Common myeloid progenitor, CD34-positive (primary cell): ENCODE data around the gene RAB20.
"Not testable (repeated sequence)": the region's sequence is repeated elsewhere in the genome, so short reads cannot be mapped to it uniquely, and the experiment has no call there.

Experiments
- CTCF ChIA-PET: fragments of 350-600 bp; sonication (Branson Sonifier 250); formaldehyde crosslinking; loops from one replicate; lab custom pipeline; 2021; ENCODE audit warnings: antibody characterized with exemption; lab: Charles Lee
- POLR2A ChIA-PET: fragments of 350-600 bp; sonication (Branson Sonifier 250); formaldehyde crosslinking; loops from one replicate; lab custom pipeline; 2021; ENCODE audit warnings: antibody characterized with exemption; lab: Charles Lee
- DNase-seq, 3 donors: peaks; one replicate each; pipeline versions ENCODE4 v3.0.0 to v3.0.0-alpha.2; 2013
- H3K27ac ChIP-seq, 2 experiments: 1 replicate in 1 of 2; 2 replicates in 1 of 2; pipeline ENCODE4 v1.7.0; 2013; ENCODE audit warnings: inconsistent platforms in 2 of 2, low read length in 2 of 2, mild to moderate bottlenecking in 2 of 2, low read depth in 1 of 2, moderate library complexity in 1 of 2; ENCODE audit not compliant: severe bottlenecking in 2 of 2, insufficient read depth in 1 of 2, poor library complexity in 1 of 2
- H3K27me3 ChIP-seq, 5 experiments: replicated peaks in 2 of 5; 1 replicate in 3 of 5; 2 replicates in 2 of 5; pipeline versions ENCODE4 v1.6.1 to v1.7.0; 2013; ENCODE audit warnings: low read length in 4 of 5, mild to moderate bottlenecking in 2 of 5, moderate library complexity in 2 of 5, inconsistent platforms in 1 of 5; ENCODE audit not compliant: insufficient read depth in 5 of 5, control insufficient read depth in 4 of 5
- H3K36me3 ChIP-seq, 4 experiments: 1 replicate in 2 of 4; 2 replicates in 2 of 4; pipeline versions ENCODE4 v1.6.1 to v1.7.0; 2013; ENCODE audit warnings: low read length in 3 of 4, control low read depth in 1 of 4, mild to moderate bottlenecking in 1 of 4; ENCODE audit not compliant: control insufficient read depth in 4 of 4, insufficient read depth in 4 of 4
- H3K4me1 ChIP-seq, 4 experiments: 1 replicate in 3 of 4; 2 replicates in 1 of 4; pipeline versions ENCODE4 v1.6.1 to v1.7.1; 2013; ENCODE audit warnings: low read length in 3 of 4, mild to moderate bottlenecking in 3 of 4, control low read depth in 1 of 4, inconsistent platforms in 1 of 4, moderate library complexity in 1 of 4; ENCODE audit not compliant: control insufficient read depth in 4 of 4, insufficient read depth in 4 of 4; ENCODE audit errors: control extremely low read depth in 1 of 4
- H3K4me3 ChIP-seq, 7 experiments: 1 replicate in 4 of 7; 2 replicates in 3 of 7; pipeline versions ENCODE4 v1.5.1 to v1.7.0; 2013; ENCODE audit warnings: mild to moderate bottlenecking in 7 of 7, low read length in 6 of 7, moderate library complexity in 6 of 7, inconsistent platforms in 2 of 7, low read depth in 2 of 7, control low read depth in 1 of 7; ENCODE audit not compliant: insufficient read depth in 4 of 7, control insufficient read depth in 1 of 7; ENCODE audit errors: extremely low read depth in 1 of 7
- H3K9me3 ChIP-seq, 5 experiments: 1 replicate in 4 of 5; 2 replicates in 1 of 5; pipeline versions ENCODE4 v1.6.1 to v1.7.1; 2013; ENCODE audit warnings: low read length in 4 of 5, mild to moderate bottlenecking in 2 of 5, inconsistent platforms in 1 of 5, low read depth in 1 of 5, moderate library complexity in 1 of 5; ENCODE audit not compliant: control insufficient read depth in 4 of 5, insufficient read depth in 2 of 5; ENCODE audit errors: control extremely low read depth in 1 of 5
- WGBS: methylation state at CpG from one replicate; pipeline ENCODE4 v1.1.5; 2013; ENCODE audit not compliant: insufficient coverage; 5-methylcytosine and 5-hydroxymethylcytosine counted together

The RAB20 gene

GRCh38 chr13:110569962-110570361, 8.4 kb upstream of the RAB20 start:
- H3K4me1 ChIP-seq, H3K4me3 ChIP-seq, H3K27ac ChIP-seq, H3K9me3 ChIP-seq, H3K36me3 ChIP-seq, POLR2A ChIA-PET, CTCF ChIA-PET, DNase-seq: not testable (repeated sequence)
- WGBS: 98% methylated on average over 6 of the region's 7 CpGs
- H3K27me3 ChIP-seq: peaks cover 0 to 27% (median 17%) of the 10 kb centered on the region in 5 experiments

- 96% methylated on average over 3 of the region's 3 CpGs for WGBS
- peaks cover 0 to 6% (median 0%) of the 10 kb centered on the region in 4 experiments for H3K4me1 ChIP-seq
- no peak overlapping the region for H3K27ac ChIP-seq
- ChIA-PET POLR2A (no interaction called here), CTCF (no interaction called here)
- peaks cover 0 to 29% (median 12%) of the 10 kb centered on the region in 5 experiments for H3K27me3 ChIP-seq
- H3K9me3 ChIP-seq: no peaks in the 10 kb centered on the region
- DNase-seq: no peak
- H3K4me3 ChIP-seq: no peak overlapping the region
- no peaks in the 10 kb centered on the region for H3K36me3 ChIP-seq
Measured at GRCh38 chr13:110568612-110569011, 7.1 kb upstream of the RAB20 start.

GRCh38 chr13:110566171-110566570, 4.6 kb upstream of the RAB20 start:
- DNase-seq: no peak
- ChIA-PET CTCF (interaction anchor here (1.0 kb wide), 1 partner anchor 15 kb away, joined by 3 read pairs; no protein-coding TSS in a partner anchor), POLR2A (no interaction called here)
- WGBS: 94% methylated on average over 5 of the region's 9 CpGs
- H3K9me3 ChIP-seq: no peaks in the 10 kb centered on the region
- H3K4me1 ChIP-seq: peaks cover 0 to 15% (median 14%) of the 10 kb centered on the region in 4 experiments
- H3K4me3 ChIP-seq: no peak overlapping the region
- peaks cover 2 to 26% (median 5%) of the 10 kb centered on the region in 5 experiments for H3K27me3 ChIP-seq
- H3K36me3 ChIP-seq: no peaks in the 10 kb centered on the region
- no peak overlapping the region for H3K27ac ChIP-seq

- WGBS: no CpG with 5 or more reads among the region's 2 CpGs
- H3K27ac ChIP-seq: no peak overlapping the region
- CTCF ChIA-PET: interaction anchor here (1.0 kb wide), 1 partner anchor 14 kb away, joined by 3 read pairs; no protein-coding TSS in a partner anchor
- peak in 2 of 3 donors; percentile 20 to 29 for DNase-seq
- peaks cover 2 to 22% (median 9%) of the 10 kb centered on the region in 5 experiments for H3K27me3 ChIP-seq
- no peak overlapping the region for H3K4me3 ChIP-seq
- no peaks in the 10 kb centered on the region for H3K36me3 ChIP-seq
- POLR2A ChIA-PET: no interaction called here
- peaks cover 0 to 21% (median 20%) of the 10 kb centered on the region in 4 experiments for H3K4me1 ChIP-seq
- H3K9me3 ChIP-seq: no peaks in the 10 kb centered on the region
Measured at GRCh38 chr13:110565296-110565695, 3.8 kb upstream of the RAB20 start.

GRCh38 chr13:110564472-110564985, 3.0 kb upstream of the RAB20 start:
- no peak overlapping the region for H3K4me3 ChIP-seq
- ChIA-PET POLR2A (no interaction called here), CTCF (interaction anchor here (1.2 to 1.3 kb wide), 2 partner anchors 15 to 109 kb away, joined by 3 to 5 read pairs; no protein-coding TSS in a partner anchor)
- WGBS: 100% methylated on average over 1 of the region's 3 CpGs
- H3K36me3 ChIP-seq: no peaks in the 10 kb centered on the region
- no peak overlapping the region for H3K27ac ChIP-seq
- no peak for DNase-seq
- peaks cover 2 to 27% (median 10%) of the 10 kb centered on the region in 5 experiments for H3K27me3 ChIP-seq
- H3K9me3 ChIP-seq: no peaks in the 10 kb centered on the region
- peaks cover 0 to 21% (median 20%) of the 10 kb centered on the region in 4 experiments for H3K4me1 ChIP-seq

- WGBS: 97% methylated on average over 8 of the region's 9 CpGs
- no peak overlapping the region for H3K4me3 ChIP-seq
- DNase-seq: no peak
- H3K36me3 ChIP-seq: no peaks in the 10 kb centered on the region
- ChIA-PET CTCF (no interaction called here), POLR2A (no interaction called here)
- H3K4me1 ChIP-seq: peaks cover 0 to 21% (median 20%) of the 10 kb centered on the region in 4 experiments
- no peaks in the 10 kb centered on the region for H3K9me3 ChIP-seq
- peaks cover 2 to 28% (median 10%) of the 10 kb centered on the region in 5 experiments for H3K27me3 ChIP-seq
- H3K27ac ChIP-seq: no peak overlapping the region
Measured at GRCh38 chr13:110563463-110563774, 1.9 kb upstream of the RAB20 start.

GRCh38 chr13:110562696-110563462, 1.4 kb upstream of the RAB20 start:
- DNase-seq: no peak
- no peaks in the 10 kb centered on the region for H3K36me3 ChIP-seq
- 94% methylated on average over 10 of the region's 17 CpGs for WGBS
- H3K4me1 ChIP-seq: peaks cover 0 to 21% (median 20%) of the 10 kb centered on the region in 4 experiments
- CTCF ChIA-PET: interaction anchor here (1.4 to 2.2 kb wide), 2 partner anchors 16 to 107 kb away, joined by 3 to 6 read pairs; no protein-coding TSS in a partner anchor
- no peak overlapping the region for H3K27ac ChIP-seq
- peak overlapping the region in 3 of 7 experiments; percentile 30 to 86 (median 40) for H3K4me3 ChIP-seq
- H3K27me3 ChIP-seq: peaks cover 2 to 28% (median 10%) of the 10 kb centered on the region in 5 experiments
- peaks cover 0 to under 1% (median 0%) of the 10 kb centered on the region in 5 experiments for H3K9me3 ChIP-seq
- POLR2A ChIA-PET: no interaction called here
